H1 (cell line): ENCODE data around the gene UBB. TPM values are rescaled to one million over a fixed set of nuclear protein-coding genes. Genes with fewer than 3 reads are reported as not detected.
A peak's percentile ranks its signal among the peaks of the same experiment; 100 is the strongest.

Experiments
- CTCF ChIA-PET: fragments of 300-600 bp; sonication (Branson Sonifier 250); formaldehyde crosslinking; loops from one replicate; lab custom pipeline; 2021; ENCODE audit not compliant: partially characterized antibody; lab: Charles Lee
- POLR2A ChIA-PET: fragments of 300-600 bp; sonication (Branson Sonifier 250); formaldehyde crosslinking; loops from one replicate; lab custom pipeline; 2021; ENCODE audit warnings: inconsistent platforms; ENCODE audit not compliant: partially characterized antibody; lab: Charles Lee
- DNase-seq, 2 experiments: peaks; one replicate each; pipeline versions ENCODE4 v3.0.0 to v3.0.0-alpha.2; 2010 to 2022; ENCODE audit warnings: low spot score in 2 of 2, low read depth in 1 of 2, mixed read lengths in 1 of 2
- FAIRE-seq: peaks from 2 replicates; lab custom pipeline; 2011; peaks lifted over from hg19 to GRCh38; lab: Jason Lieb, UNC
- H2AFZ ChIP-seq: 2 replicates; pipeline ENCODE4 v1.8.1; 2012; ENCODE audit warnings: low read length, inconsistent platforms
- H2AK5ac ChIP-seq: 2 replicates; pipeline ENCODE4 v1.6.1; 2013; ENCODE audit warnings: low read depth, low read length
- H2BK120ac ChIP-seq: replicated peaks from 2 replicates; pipeline ENCODE3; 2013; ENCODE audit warnings: low read depth, low read length, inconsistent platforms
- H2BK12ac ChIP-seq: 2 replicates; pipeline ENCODE4 v1.6.1; 2013; ENCODE audit warnings: low read depth, low read length
- H2BK15ac ChIP-seq: 2 replicates; pipeline ENCODE4 v1.6.1; 2013; ENCODE audit warnings: low read length
- H2BK20ac ChIP-seq: 2 replicates; pipeline ENCODE4 v1.6.1; 2013; ENCODE audit warnings: low read length
- H2BK5ac ChIP-seq: 2 replicates; pipeline ENCODE4 v1.6.1; 2013; ENCODE audit warnings: low read depth, low read length
- H3K14ac ChIP-seq: 2 replicates; pipeline ENCODE4 v1.6.1; 2013; ENCODE audit warnings: inconsistent platforms; ENCODE audit not compliant: insufficient read length
- H3K18ac ChIP-seq: 2 replicates; pipeline ENCODE4 v1.6.1; 2013; ENCODE audit warnings: low read length; ENCODE audit errors: extremely low read depth
- H3K23ac ChIP-seq: 2 replicates; pipeline ENCODE4 v1.6.1; 2013; ENCODE audit warnings: inconsistent platforms; ENCODE audit not compliant: insufficient read length
- H3K23me2 ChIP-seq: 2 replicates; pipeline ENCODE4 v1.6.1; 2013; ENCODE audit warnings: low read depth, low read length
- H3K27ac ChIP-seq: 2 replicates; pipeline ENCODE4 v1.6.1; 2011; ENCODE audit warnings: low read depth, low read length, inconsistent platforms
- H3K27me3 ChIP-seq, 4 experiments: replicated peaks in 1 of 4; 1 replicate in 1 of 4; 2 replicates in 3 of 4; pipeline versions ENCODE4 v1.6.1 to v1.8.1; 2011 to 2013; ENCODE audit warnings: low read length in 3 of 4, mild to moderate bottlenecking in 3 of 4, inconsistent platforms in 2 of 4, mixed read lengths in 2 of 4, moderate library complexity in 1 of 4; ENCODE audit not compliant: control insufficient read depth in 3 of 4, insufficient read depth in 3 of 4; ENCODE audit errors: extremely low read depth in 1 of 4
- H3K36me3 ChIP-seq, 4 experiments: 2 replicates each; pipeline versions ENCODE4 v1.6.1 to v1.8.1; 2011 to 2013; ENCODE audit warnings: mild to moderate bottlenecking in 4 of 4, low read length in 3 of 4, moderate library complexity in 2 of 4, control low read depth in 1 of 4, inconsistent platforms in 1 of 4; ENCODE audit not compliant: insufficient read depth in 4 of 4, control insufficient read depth in 2 of 4
- H3K4ac ChIP-seq: replicated peaks from 2 replicates; pipeline ENCODE3; 2013; ENCODE audit warnings: low read length, low read depth, mixed read lengths, inconsistent platforms; ENCODE audit not compliant: insufficient read length
- H3K4me1 ChIP-seq, 4 experiments: replicated peaks in 1 of 4; 1 replicate in 1 of 4; 2 replicates in 3 of 4; pipeline versions ENCODE4 v1.6.1 to v1.8.1; 2011 to 2013; ENCODE audit warnings: low read length in 3 of 4, inconsistent platforms in 2 of 4, mixed read lengths in 1 of 4; ENCODE audit not compliant: insufficient read depth in 4 of 4, control insufficient read depth in 3 of 4
- H3K4me2 ChIP-seq, 2 experiments: 2 replicates each; pipeline versions ENCODE4 v1.6.1 to v1.8.1; 2011 to 2013; ENCODE audit warnings: low read depth in 2 of 2, low read length in 2 of 2, control low read depth in 1 of 2, inconsistent platforms in 1 of 2, mild to moderate bottlenecking in 1 of 2; ENCODE audit not compliant: insufficient read depth in 1 of 2
- H3K4me3 ChIP-seq, 4 experiments: fragments of 200-600, 300-600 bp in 1 of 4; sonication (generic), shearing (Covaris generic), sonication (Bioruptor Twin) in 1 of 4; 2 replicates each; pipeline versions ENCODE4 v1.5.1 to v1.8.1; 2011 to 2016; ENCODE audit warnings: low read length in 4 of 4, low read depth in 3 of 4, control low read depth in 2 of 4, inconsistent platforms in 2 of 4, mild to moderate bottlenecking in 2 of 4, mixed read lengths in 1 of 4, moderate library complexity in 1 of 4; ENCODE audit not compliant: insufficient read depth in 2 of 4; ENCODE audit errors: extremely low read depth in 1 of 4
- H3K56ac ChIP-seq: replicated peaks from 2 replicates; pipeline ENCODE3; 2013; ENCODE audit warnings: low read depth, mild to moderate bottlenecking, mixed read lengths, low read length, inconsistent platforms; ENCODE audit not compliant: insufficient read length
- H3K79me1 ChIP-seq: 2 replicates; pipeline ENCODE4 v1.6.1; 2013; ENCODE audit warnings: low read depth, low read length, control low read depth
- H3K79me2 ChIP-seq, 2 experiments: 2 replicates each; pipeline versions ENCODE4 v1.6.1 to v1.8.1; 2012 to 2013; ENCODE audit warnings: low read length in 2 of 2, mild to moderate bottlenecking in 2 of 2, inconsistent platforms in 1 of 2; ENCODE audit not compliant: insufficient read depth in 2 of 2, control insufficient read depth in 1 of 2
- H3K9ac ChIP-seq, 4 experiments: replicated peaks in 1 of 4; 1 replicate in 1 of 4; 2 replicates in 3 of 4; pipeline versions ENCODE4 v1.6.1 to v1.8.1; 2011 to 2013; ENCODE audit warnings: low read depth in 3 of 4, low read length in 3 of 4, control low read depth in 2 of 4, mild to moderate bottlenecking in 2 of 4, moderate library complexity in 2 of 4, inconsistent platforms in 1 of 4; ENCODE audit errors: extremely low read depth in 1 of 4
- H3K9me3 ChIP-seq, 2 experiments: 2 replicates each; pipeline versions ENCODE4 v1.6.1 to v1.8.1; 2012 to 2013; ENCODE audit warnings: mild to moderate bottlenecking in 2 of 2, moderate library complexity in 2 of 2, control low read depth in 1 of 2, inconsistent platforms in 1 of 2, low read depth in 1 of 2, low read length in 1 of 2, mixed read lengths in 1 of 2; ENCODE audit not compliant: insufficient read depth in 2 of 2
- H4K20me1 ChIP-seq, 2 experiments: replicated peaks in 1 of 2; 2 replicates each; pipeline versions ENCODE3 to v1.8.1; 2011 to 2013; ENCODE audit warnings: inconsistent platforms in 2 of 2, low read length in 2 of 2, mild to moderate bottlenecking in 1 of 2; ENCODE audit not compliant: insufficient read depth in 2 of 2, control insufficient read depth in 1 of 2
- H4K5ac ChIP-seq: 2 replicates; pipeline ENCODE4 v1.6.1; 2013; ENCODE audit warnings: low read length, low read depth, mixed read lengths, inconsistent platforms; ENCODE audit not compliant: insufficient read length
- H4K8ac ChIP-seq: 2 replicates; pipeline ENCODE4 v1.8.0; 2013; ENCODE audit warnings: mild to moderate bottlenecking, moderate library complexity, low read length, inconsistent platforms; ENCODE audit not compliant: insufficient read depth; ENCODE audit errors: extremely low read depth
- H4K91ac ChIP-seq: replicated peaks from 2 replicates; pipeline ENCODE3; 2013; ENCODE audit warnings: low read length, mixed read lengths, inconsistent platforms; ENCODE audit not compliant: insufficient read length
- EP300 ChIP-seq, 2 experiments: IDR thresholded peaks; 1 replicate in 1 of 2; 2 replicates in 1 of 2; pipeline ENCODE4 v1.6.1; 2011 to 2012; ENCODE audit warnings: low read depth in 2 of 2, low read length in 2 of 2, mild to moderate bottlenecking in 2 of 2, borderline replicate concordance in 1 of 2, inconsistent platforms in 1 of 2, moderate library complexity in 1 of 2
- HDAC2 ChIP-seq, 2 experiments: fragments of 300-600 bp in 1 of 2; sonication (generic) in 1 of 2; IDR thresholded peaks; 2 replicates each; pipeline ENCODE4 v1.6.1; 2011 to 2012; ENCODE audit warnings: low read depth in 2 of 2, low read length in 2 of 2, mild to moderate bottlenecking in 2 of 2, moderate library complexity in 2 of 2, borderline replicate concordance in 1 of 2, inconsistent platforms in 1 of 2
- JUN ChIP-seq: IDR thresholded peaks from 2 replicates; pipeline ENCODE4 v1.6.1; 2011; ENCODE audit warnings: low read depth, mild to moderate bottlenecking, improper control_type of control experiment, low read length
- RAD21 ChIP-seq, 2 experiments: IDR thresholded peaks in 1 of 2; conservative IDR thresholded peaks in 1 of 2; 2 replicates each; pipeline ENCODE4 v1.6.1; 2011; ENCODE audit warnings: low read depth in 2 of 2, low read length in 2 of 2, improper control_type of control experiment in 1 of 2, inconsistent platforms in 1 of 2, mild to moderate bottlenecking in 1 of 2, moderate library complexity in 1 of 2
- SP2 ChIP-seq: IDR thresholded peaks from 2 replicates; pipeline ENCODE4 v1.6.1; 2012; ENCODE audit warnings: mild to moderate bottlenecking, low read length, inconsistent platforms
- SRF ChIP-seq: IDR thresholded peaks from 2 replicates; pipeline ENCODE4 v1.6.1; 2011; ENCODE audit warnings: mild to moderate bottlenecking, low read depth, low read length, moderate library complexity
- SUZ12 ChIP-seq: fragments of 200-600 bp; sonication (generic); IDR thresholded peaks from 2 replicates; pipeline ENCODE4 v1.6.1; 2012; ENCODE audit warnings: mild to moderate bottlenecking, inconsistent platforms, low read length, moderate library complexity, mixed read lengths
- ZNF274 ChIP-seq: IDR thresholded peaks from 2 replicates; pipeline ENCODE4 v1.7.0; 2012; ENCODE audit warnings: low read length, borderline replicate concordance; ENCODE audit errors: extremely low read depth
- WGBS, 2 experiments: shearing (Covaris generic) in 1 of 2; methylation state at CpG; one replicate each; pipeline versions ENCODE4 v1.1.6 to v1.1.7; 2013 to 2015; ENCODE audit warnings: low lambda C conversion rate in 2 of 2, mixed read lengths in 2 of 2, inconsistent platforms in 1 of 2, low coverage in 1 of 2, missing lambda C conversion rate in 1 of 2; ENCODE audit not compliant: insufficient replicate concordance in 2 of 2, insufficient coverage in 1 of 2, insufficient read length in 1 of 2; ENCODE audit errors: extremely low coverage in 1 of 2, missing lambda C conversion rate in 1 of 2; 5-methylcytosine and 5-hydroxymethylcytosine counted together
- polyA plus RNA-seq, 7 experiments: library from polyadenylated mRNA; depleted of rRNA in 3 of 7; stranded (reverse) in 5 of 7; unstranded in 2 of 7; fragments of >200 nt in 5 of 7; fragments of 200-250 nt in 2 of 7; gene quantifications; 1 replicate in 5 of 7; 2 replicates in 1 of 7; 4 replicates in 1 of 7; pipeline versions ENCODE4 v1.2.1 to v1.2.3, GENCODE V29; 2011 to 2013; ENCODE audit warnings: missing spikeins in 2 of 7, mixed read lengths in 2 of 7
- total RNA-seq: library from RNA; stranded (reverse); fragmentation: NEBNext Ultra II Directional; extraction: Animal tissue kit (Norgen Biotek cat#: 25700); gene quantifications from 2 replicates; pipeline ENCODE4 v1.2.1, GENCODE V29; 2021
- TF ChIP-seq, protein P1 (sequence below): IDR thresholded peaks from 2 replicates; pipeline ENCODE4 v1.6.1; 2011; ENCODE audit warnings: low read depth, mild to moderate bottlenecking, low read length; ENCODE audit not compliant: insufficient read depth

The UBB gene
- total and polyA plus RNA-seq, 2 of the 8 experiments (the other 6 are each of a cell fraction or from before 2014, with no cell fraction given), result 1,597 to 1,605 TPM

DNA sequence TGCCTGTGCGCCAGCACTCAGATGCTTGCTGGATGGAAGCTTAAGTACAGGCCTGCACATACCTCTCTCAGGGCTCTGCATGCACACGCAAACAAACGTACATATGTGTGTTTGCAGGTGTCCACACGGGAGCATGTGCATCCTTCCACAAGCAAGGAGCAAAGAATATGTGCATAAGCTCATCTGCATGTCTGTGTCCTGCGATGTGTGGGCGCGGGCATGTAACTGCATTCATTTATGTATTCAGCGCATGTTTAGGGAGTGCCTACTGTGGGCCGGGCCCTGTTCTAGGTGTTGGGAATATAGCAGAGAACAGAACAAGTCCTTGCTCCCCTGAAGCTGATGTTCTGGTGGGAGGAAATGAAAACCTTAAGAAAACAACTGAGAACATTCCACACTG is 48.2 kb downstream of the UBB start:
- TF ChIP-seq SRF (no peak), ZNF274 (no peak), JUN (no peak), EP300 (IDR thresholded peaks at IDR 0.05; ENCODE audit: borderline replicate concordance in 1 of 2, low read depth in 2 of 2, low read length in 2 of 2) (no peak), RAD21 (IDR thresholded peaks at IDR 0.05 in 1 of 2, conservative IDR thresholded peaks at IDR 0.05 in 1 of 2; ENCODE audit: low read depth in 2 of 2, low read length in 2 of 2) (no peak), SP2 (no peak), SUZ12 (no peak), HDAC2 (IDR thresholded peaks at IDR 0.05; ENCODE audit: borderline replicate concordance in 1 of 2, low read depth in 2 of 2, low read length in 2 of 2) (no peak)
- TF ChIP-seq, protein P1, sequence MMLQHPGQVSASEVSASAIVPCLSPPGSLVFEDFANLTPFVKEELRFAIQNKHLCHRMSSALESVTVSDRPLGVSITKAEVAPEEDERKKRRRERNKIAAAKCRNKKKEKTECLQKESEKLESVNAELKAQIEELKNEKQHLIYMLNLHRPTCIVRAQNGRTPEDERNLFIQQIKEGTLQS, result no peak
- Histone ChIP-seq H4K5ac (no peak overlapping the region), H2BK120ac (no peak overlapping the region), H3K18ac (no peak overlapping the region), H3K56ac (no peak overlapping the region), H4K8ac (peak overlapping the region; percentile 23; the same call in 1 of the 2 replicates), H3K9ac (no peak overlapping the region), H3K27ac (no peak overlapping the region), H3K4ac (no peak overlapping the region), H3K23ac (no peak overlapping the region), H3K79me1 (no peaks in the 10 kb centered on the region), H3K36me3 (no peaks in the 10 kb centered on the region), H2BK5ac (no peak overlapping the region), H4K20me1 (no peaks in the 10 kb centered on the region), H3K14ac (no peak overlapping the region), H2BK20ac (no peak overlapping the region), H3K23me2 (no peaks in the 10 kb centered on the region), H2AFZ (no peak overlapping the region), H2BK15ac (0 out of 2 replicates have a peak overlapping the region, but pooled peaks have one; percentile 8), H3K79me2 (no peaks in the 10 kb centered on the region), H4K91ac (no peak overlapping the region), H3K4me1 (no peaks in the 10 kb centered on the region), H2BK12ac (no peak overlapping the region), H3K4me3 (no peak overlapping the region), H3K4me2 (no peak overlapping the region), H2AK5ac (no peak overlapping the region), H3K27me3 (no peaks in the 10 kb centered on the region; a peak in 1 of 7 replicates), H3K9me3 (no peaks in the 10 kb centered on the region)
- CTCF ChIA-PET, result interaction anchor here (0.8 to 4.6 kb wide), 5 partner anchors 9 to 94 kb away, joined by 4 to 53 read pairs (median 6); partner anchors contain the start of gene TRPV2
- POLR2A ChIA-PET, result interaction anchor here (1.1 to 6.0 kb wide), 3 partner anchors 10 to 46 kb away, joined by 3 to 75 read pairs (median 5); no protein-coding TSS in a partner anchor
- FAIRE-seq (no peak), DNase-seq (no peak)
- 85% methylated on average over 9 of the region's 9 CpGs; no CpG with 5 or more reads in 1 of the 2 experiments for WGBS, 2 experiments
